Omental fat pad (tissue), 4 donors: ENCODE data around the gene AKR1E2. TPM values are rescaled to one million over a fixed set of nuclear protein-coding genes. Genes with fewer than 3 reads are reported as not detected.

ENCODE experiments used
- ATAC-seq: fragments of 150-250 bp; one replicate; pipeline ENCODE4 v1.9.1; 2016; ENCODE audit warnings: mild to moderate bottlenecking, moderate library complexity; ENCODE audit not compliant: low FRiP score
- DNase-seq: peaks from one replicate; pipeline ENCODE4 v3.0.0-alpha.2; 2019; ENCODE audit warnings: low spot score
- CTCF ChIP-seq, 3 donors: fragments of 450-650 bp; IDR thresholded peaks; one replicate each; pipeline ENCODE4 v1.5.1; 2016 to 2017; ENCODE audit warnings: antibody characterized with exemption in 3 of 3, mild to moderate bottlenecking in 3 of 3, moderate library complexity in 2 of 3
- total RNA-seq, 4 donors: library from RNA; depleted of rRNA; stranded (reverse); fragments of >200 nt; gene quantifications; one replicate each; pipeline ENCODE4 v1.1.0, GENCODE V29; 2016

The AKR1E2 gene
- total RNA-seq, 4 donors from 2014 or later, result 7.2 to 26.8 (median 8.9) TPM

GRCh38 chr10:4851846-4852245, 25.8 kb downstream of the AKR1E2 start:
- no peak for TF ChIP-seq CTCF (IDR thresholded peaks at IDR 0.05)
- DNase-seq (no peak), ATAC-seq (no peak)

GRCh38 chr10:4865945-4866661, 40.1 kb downstream of the AKR1E2 start:
- no peak for ATAC-seq
- no peak for TF ChIP-seq CTCF (IDR thresholded peaks at IDR 0.05)
- no peak for DNase-seq

- no peak for DNase-seq
- no peak for TF ChIP-seq CTCF (IDR thresholded peaks at IDR 0.05)
- ATAC-seq, result no peak
Measured at GRCh38 chr10:4867109-4867519, 41.1 kb downstream of the AKR1E2 start.

GRCh38 chr10:4867520-4868356, 41.7 kb downstream of the AKR1E2 start:
- no peak for ATAC-seq
- no peak for TF ChIP-seq CTCF (IDR thresholded peaks at IDR 0.05)

GRCh38 chr10:4868357-4868657, 42.3 kb downstream of the AKR1E2 start:
- no peak for ATAC-seq
- TF ChIP-seq CTCF (IDR thresholded peaks at IDR 0.05), result no peak

More at GRCh38 chr10:4867520-4868356, 41.7 kb downstream of the AKR1E2 start:
- no peak for DNase-seq

GRCh38 chr10:4882704-4883078, 56.7 kb downstream of the AKR1E2 start:
- no peak for ATAC-seq

More at GRCh38 chr10:4868357-4868657, 42.3 kb downstream of the AKR1E2 start:
- no peak for DNase-seq

More at GRCh38 chr10:4882704-4883078, 56.7 kb downstream of the AKR1E2 start:
- no peak for DNase-seq
- no peak for TF ChIP-seq CTCF (IDR thresholded peaks at IDR 0.05)
